Ectodermal cell (in vitro differentiated cells): ENCODE results near the gene FAHD1.

Experiments used
- H3K27ac ChIP-seq: 2 replicates; pipeline ENCODE4 v1.7.0; 2013; ENCODE audit warnings: mild to moderate bottlenecking, low read depth, low read length; ENCODE audit not compliant: insufficient read depth, poor library complexity, severe bottlenecking
- H3K27me3 ChIP-seq: 2 replicates; pipeline ENCODE4 v1.7.0; 2013; ENCODE audit warnings: mild to moderate bottlenecking, low read length; ENCODE audit not compliant: insufficient read depth, control insufficient read depth, poor library complexity, severe bottlenecking
- H3K36me3 ChIP-seq: one replicate; pipeline ENCODE4 v1.7.0; 2013; ENCODE audit warnings: low read length; ENCODE audit not compliant: control insufficient read depth, insufficient read depth
- H3K4me1 ChIP-seq: one replicate; pipeline ENCODE4 v1.7.0; 2013; ENCODE audit warnings: low read length; ENCODE audit not compliant: control insufficient read depth, insufficient read depth
- H3K4me3 ChIP-seq: 2 replicates; pipeline ENCODE4 v1.7.0; 2013; ENCODE audit warnings: low read depth, low read length, control low read depth; ENCODE audit not compliant: insufficient read depth
- H3K9me3 ChIP-seq: 2 replicates; pipeline ENCODE4 v1.7.0; 2013; ENCODE audit warnings: mild to moderate bottlenecking, low read length, moderate library complexity; ENCODE audit not compliant: control insufficient read depth
- WGBS, 2 experiments: methylation state at CpG; one replicate each; pipeline ENCODE4 v1.1.7; 2013; ENCODE audit warnings: missing lambda C conversion rate in 2 of 2; 5-methylcytosine and 5-hydroxymethylcytosine counted together

The FAHD1 gene

GRCh38 chr16:1846416-1846815, 19.4 kb downstream of the FAHD1 start:
- peaks cover 20% of the 10 kb centered on the region for H3K27me3 ChIP-seq
- no peaks in the 10 kb centered on the region for H3K36me3 ChIP-seq
- no peak overlapping the region for H3K4me3 ChIP-seq
- H3K9me3 ChIP-seq: no peaks in the 10 kb centered on the region
- 63 to 82% methylated on average over 1 of the region's 1 CpG for WGBS, 2 experiments
- H3K27ac ChIP-seq: no peak overlapping the region
- no peaks in the 10 kb centered on the region for H3K4me1 ChIP-seq

GRCh38 chr16:1850981-1851380, 24.0 kb downstream of the FAHD1 start:
- Histone ChIP-seq H3K4me1 (no peaks in the 10 kb centered on the region), H3K9me3 (no peaks in the 10 kb centered on the region), H3K4me3 (no peak overlapping the region), H3K27ac (no peak overlapping the region), H3K27me3 (peaks cover 44% of the 10 kb centered on the region), H3K36me3 (no peaks in the 10 kb centered on the region)
- 83 to 88% methylated on average over 7 of the region's 7 CpGs for WGBS, 2 experiments

GRCh38 chr16:1851793-1852192, 24.8 kb downstream of the FAHD1 start:
- WGBS, 2 experiments: 60 to 63% methylated on average over 3 to 4 of the region's 4 CpGs
- H3K36me3 ChIP-seq: no peaks in the 10 kb centered on the region
- H3K4me3 ChIP-seq: no peak overlapping the region
- H3K27me3 ChIP-seq: peaks cover 42% of the 10 kb centered on the region
- no peaks in the 10 kb centered on the region for H3K4me1 ChIP-seq
- H3K9me3 ChIP-seq: no peaks in the 10 kb centered on the region
- no peak overlapping the region for H3K27ac ChIP-seq

DNA sequence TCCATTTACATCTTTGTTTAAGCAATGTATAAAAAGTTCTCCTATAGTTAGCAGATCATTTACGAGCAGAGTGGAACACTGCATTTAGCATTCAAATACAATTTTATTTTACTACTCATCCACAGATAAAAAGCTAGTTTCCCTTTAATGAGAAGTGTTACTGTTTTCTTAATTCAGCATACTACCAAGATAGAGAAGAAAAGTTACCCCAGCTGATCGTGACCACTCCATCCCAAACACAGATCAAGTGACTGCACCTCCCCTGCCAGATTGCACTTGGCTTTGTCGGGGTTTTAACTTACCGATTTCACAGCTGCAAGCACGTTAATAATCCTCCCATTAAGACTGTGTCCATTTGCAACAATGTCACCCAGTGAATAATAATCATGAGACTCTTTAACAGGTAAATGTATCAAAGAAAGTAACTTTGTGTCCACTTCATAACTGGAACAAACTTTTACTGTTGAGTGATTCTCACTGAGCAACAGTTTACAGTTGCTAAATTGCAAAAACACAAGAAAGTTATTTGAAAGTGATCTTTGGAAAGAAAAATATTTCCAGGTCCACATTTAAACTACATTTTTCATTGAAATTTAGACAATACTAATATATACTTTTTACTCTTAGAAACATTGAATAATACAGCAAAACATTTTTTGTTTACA, 30.6 kb downstream of the FAHD1 start:
- H3K27me3 ChIP-seq: peaks cover 76% of the 10 kb centered on the region
- 46 to 54% methylated on average over 4 to 5 of the region's 5 CpGs for WGBS, 2 experiments

GRCh38 chr16:1858189-1858865, 31.3 kb downstream of the FAHD1 start:
- no peak overlapping the region for H3K27ac ChIP-seq
- no peaks in the 10 kb centered on the region for H3K4me1 ChIP-seq
- H3K36me3 ChIP-seq: no peaks in the 10 kb centered on the region
- peaks cover 71% of the 10 kb centered on the region for H3K27me3 ChIP-seq
- H3K9me3 ChIP-seq: no peaks in the 10 kb centered on the region
- 21 to 22% methylated on average over 6 of the region's 8 CpGs for WGBS, 2 experiments
- no peak overlapping the region for H3K4me3 ChIP-seq

More for the DNA sequence above, 30.6 kb downstream of the FAHD1 start:
- Histone ChIP-seq H3K9me3 (no peaks in the 10 kb centered on the region), H3K4me1 (no peaks in the 10 kb centered on the region), H3K36me3 (no peaks in the 10 kb centered on the region), H3K27ac (no peak overlapping the region), H3K4me3 (no peak overlapping the region)

DNA sequence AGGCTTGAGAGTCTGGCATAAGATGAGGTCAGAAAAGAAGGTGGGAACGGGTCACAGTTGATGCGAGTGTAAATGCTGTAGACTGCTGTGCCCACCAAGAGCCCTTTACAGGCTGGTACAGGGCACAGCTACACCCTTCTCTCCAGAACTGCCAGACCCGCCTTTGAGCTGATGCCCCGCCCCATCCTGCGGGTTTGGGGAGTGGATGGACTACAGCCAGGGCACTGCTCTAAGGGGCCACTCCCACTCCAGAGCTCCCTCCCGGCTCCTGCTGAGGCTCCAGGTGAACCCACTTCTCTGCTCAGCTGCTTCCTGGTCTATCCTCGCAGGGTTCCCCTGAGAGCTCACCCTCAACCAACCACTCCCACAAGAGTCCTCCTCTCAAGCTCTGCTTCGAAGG, 32.6 kb downstream of the FAHD1 start:
- H3K4me3 ChIP-seq: no peak overlapping the region
- H3K4me1 ChIP-seq: no peaks in the 10 kb centered on the region
- H3K27me3 ChIP-seq: peaks cover 66% of the 10 kb centered on the region
- no peak overlapping the region for H3K27ac ChIP-seq
- H3K36me3 ChIP-seq: no peaks in the 10 kb centered on the region
- no peaks in the 10 kb centered on the region for H3K9me3 ChIP-seq
- 41 to 43% methylated on average over 7 of the region's 8 CpGs for WGBS, 2 experiments

GRCh38 chr16:1861730-1862129, 34.7 kb downstream of the FAHD1 start:
- Histone ChIP-seq H3K4me1 (no peaks in the 10 kb centered on the region), H3K27me3 (peaks cover 66% of the 10 kb centered on the region), H3K9me3 (no peaks in the 10 kb centered on the region), H3K27ac (no peak overlapping the region), H3K36me3 (no peaks in the 10 kb centered on the region), H3K4me3 (no peak overlapping the region)
- WGBS, 2 experiments: 77 to 82% methylated on average over 5 of the region's 5 CpGs

GRCh38 chr16:1862394-1862793, 35.4 kb downstream of the FAHD1 start:
- Histone ChIP-seq H3K4me1 (no peaks in the 10 kb centered on the region), H3K27me3 (peaks cover 60% of the 10 kb centered on the region), H3K4me3 (no peak overlapping the region), H3K36me3 (no peaks in the 10 kb centered on the region), H3K9me3 (no peaks in the 10 kb centered on the region), H3K27ac (no peak overlapping the region)
- WGBS, 2 experiments: 77 to 85% methylated on average over 9 of the region's 9 CpGs

DNA sequence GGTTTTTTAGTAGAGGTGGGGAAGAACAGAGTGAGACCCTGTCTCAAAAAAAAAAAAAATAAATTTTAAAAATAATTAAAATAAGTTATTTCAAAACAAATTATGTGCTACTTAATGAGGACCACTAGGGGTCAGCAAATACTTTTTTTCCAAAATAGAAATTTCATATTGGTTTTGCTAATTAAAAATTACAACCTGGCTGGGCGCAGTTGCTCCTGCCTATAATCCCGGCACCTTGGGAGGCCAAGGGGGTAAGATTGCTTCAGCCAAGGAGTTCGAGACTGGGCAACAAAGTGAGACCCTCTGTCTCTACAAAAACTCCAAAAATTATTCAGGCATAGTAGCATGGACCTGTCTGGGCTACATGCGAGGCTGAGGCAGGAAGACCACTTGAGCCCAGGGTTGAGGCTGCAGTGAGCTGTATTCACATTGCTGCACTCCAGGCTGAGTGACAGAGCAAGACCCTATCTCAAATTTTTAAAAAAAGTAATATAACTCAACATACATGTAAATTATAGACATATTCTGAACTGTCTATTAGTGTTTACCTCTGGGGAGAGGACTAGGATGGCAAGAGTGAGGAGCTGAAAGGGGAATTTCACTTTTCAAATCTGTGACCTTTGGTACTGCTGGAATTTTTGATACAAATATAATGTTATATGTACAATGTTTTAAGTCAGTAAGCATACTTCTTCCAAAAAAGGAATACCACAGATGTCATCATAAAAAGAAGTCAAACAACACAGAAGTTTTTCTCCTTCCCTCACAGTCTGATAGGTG, 36.9 kb downstream of the FAHD1 start:
- H3K9me3 ChIP-seq: no peaks in the 10 kb centered on the region
- H3K4me3 ChIP-seq: no peak overlapping the region
- 31 to 37% methylated on average over 4 of the region's 4 CpGs for WGBS, 2 experiments
- no peaks in the 10 kb centered on the region for H3K4me1 ChIP-seq
- peaks cover 45% of the 10 kb centered on the region for H3K27me3 ChIP-seq
- no peak overlapping the region for H3K27ac ChIP-seq
- H3K36me3 ChIP-seq: no peaks in the 10 kb centered on the region
